GM12892 (cell line): ENCODE results near the gene CDH6.
"Not testable (repeated sequence)": the region's sequence is repeated elsewhere in the genome, so short reads cannot be mapped to it uniquely, and the experiment has no call there.

Experiments used
- POLR2A ChIP-seq: IDR thresholded peaks from 2 replicates; pipeline ENCODE4 v1.6.1; 2011; ENCODE audit warnings: low read depth, low read length, control low read depth
- POLR2AphosphoS5 ChIP-seq: IDR thresholded peaks from 2 replicates; pipeline ENCODE4 v1.6.1; 2011; ENCODE audit warnings: low read depth, low read length, control low read depth

- not testable (repeated sequence) for TF ChIP-seq POLR2A, POLR2AphosphoS5
These were observed 168.4 kb downstream of the CDH6 start for GRCh38 chr5:31361704-31362528.
